ENCODE data around the gene KCMF1.

Gene KCMF1

DNA sequence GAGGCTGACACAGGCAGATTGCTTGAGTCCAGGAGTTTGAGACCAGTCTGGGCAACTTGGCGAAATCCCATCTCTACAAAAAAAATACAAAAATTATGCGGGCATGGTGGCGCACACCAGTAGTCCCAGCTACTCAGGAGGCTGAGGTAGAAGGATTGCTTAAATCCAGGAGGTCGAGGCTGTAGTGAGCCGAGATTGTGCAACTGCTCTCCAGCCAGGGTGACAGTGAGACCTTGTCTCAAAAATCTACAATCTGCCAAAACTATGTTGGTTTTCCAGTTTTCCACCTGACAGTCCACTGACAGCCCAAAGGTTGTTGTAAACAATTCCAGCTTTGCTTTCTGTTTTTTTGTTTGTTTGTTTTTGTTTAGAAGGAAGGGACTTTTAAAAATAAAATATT lies 51.3 kb downstream of the KCMF1 start:
- no peak for DNase-seq (ENCODE audit: low read depth in 2 of 2)

DNA sequence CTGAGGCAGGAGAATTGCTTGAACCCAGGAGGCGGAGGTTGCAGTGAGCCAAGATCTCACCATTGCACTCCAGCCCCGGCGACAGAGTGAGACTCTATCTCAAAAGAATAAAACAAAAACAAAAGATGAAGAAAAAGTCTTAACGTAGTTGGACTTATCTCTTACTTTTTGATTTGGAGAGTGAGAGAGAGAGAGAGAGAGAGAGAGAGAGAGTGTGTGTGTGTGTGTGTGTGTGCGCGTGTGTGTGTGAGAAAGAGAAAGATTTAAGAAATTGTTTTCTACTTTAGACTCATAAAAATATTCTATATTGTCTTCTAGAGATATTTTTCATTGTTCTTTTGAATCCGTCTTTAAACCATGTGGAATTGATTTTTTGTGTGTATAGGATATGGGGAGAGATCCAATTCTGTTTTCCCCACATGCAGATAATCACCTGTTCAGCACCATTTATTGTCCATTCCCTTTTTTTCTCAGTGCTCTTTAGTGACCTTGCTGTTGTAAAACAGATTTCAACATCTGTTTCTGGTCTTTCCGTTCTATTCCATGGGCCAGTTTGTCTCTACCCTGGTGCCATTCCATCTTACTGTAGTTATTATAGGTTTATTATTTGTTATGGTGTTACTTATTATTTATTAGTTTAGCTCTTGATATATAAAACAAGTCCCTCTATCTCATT lies 53.5 kb downstream of the KCMF1 start:
- DNase-seq (ENCODE audit: low read depth in 2 of 2) = no peak

DNA sequence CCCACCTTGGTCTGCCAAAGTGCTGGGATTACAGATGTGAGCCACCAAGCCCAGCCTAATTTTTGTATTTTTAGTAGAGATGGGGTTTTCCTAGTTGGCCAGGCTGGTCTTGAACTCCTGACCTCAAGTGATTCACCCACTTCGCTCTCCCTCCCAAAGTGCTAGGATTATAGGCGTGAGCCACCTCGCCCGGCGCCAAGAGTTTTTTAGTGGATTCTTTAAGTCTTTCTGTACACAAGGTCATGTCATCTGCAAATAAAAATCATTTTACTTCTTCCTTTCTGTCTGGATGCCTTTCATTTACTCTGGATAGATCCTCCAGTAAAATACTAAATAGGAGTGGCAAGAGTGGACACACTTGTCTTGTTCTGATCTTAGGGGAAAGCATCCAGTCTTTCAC lies 61.7 kb downstream of the KCMF1 start:
- no peak for DNase-seq (ENCODE audit: low read depth in 2 of 2)

- no peak for DNase-seq (ENCODE audit: low read depth in 2 of 2)
Measured at GRCh38 chr2:85033388-85033787, 62.4 kb downstream of the KCMF1 start.

GRCh38 chr2:85034158-85034557 lies 63.2 kb downstream of the KCMF1 start:
- DNase-seq (ENCODE audit: low read depth in 2 of 2) = no peak

- no peak for DNase-seq (ENCODE audit: low read depth in 2 of 2)
Measured at GRCh38 chr2:85037622-85038021, 66.7 kb downstream of the KCMF1 start.

DNA sequence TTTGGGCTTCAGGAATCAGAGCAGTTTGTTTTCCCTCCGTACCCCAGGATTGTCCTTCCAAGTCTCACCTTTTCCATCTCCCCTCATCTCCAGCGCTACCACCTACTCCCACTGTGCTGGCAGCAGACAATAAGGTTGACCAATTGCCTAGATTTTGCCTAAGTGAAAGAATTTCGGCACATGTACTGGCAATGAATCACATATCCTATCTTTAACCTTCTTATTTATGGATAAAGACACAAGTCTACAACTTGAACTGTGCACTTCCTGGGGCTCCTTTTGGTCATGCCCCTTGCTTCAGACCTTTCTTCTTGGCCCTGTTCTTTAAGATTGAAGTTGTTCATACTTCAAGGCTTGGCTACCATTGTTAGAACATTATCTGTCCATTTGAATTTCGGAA lies 71.4 kb downstream of the KCMF1 start:
- DNase-seq (ENCODE audit: low read depth in 2 of 2) = no peak

GRCh38 chr2:85048534-85048933 lies 77.6 kb downstream of the KCMF1 start:
- DNase-seq (ENCODE audit: low read depth in 2 of 2) = no peak

DNA sequence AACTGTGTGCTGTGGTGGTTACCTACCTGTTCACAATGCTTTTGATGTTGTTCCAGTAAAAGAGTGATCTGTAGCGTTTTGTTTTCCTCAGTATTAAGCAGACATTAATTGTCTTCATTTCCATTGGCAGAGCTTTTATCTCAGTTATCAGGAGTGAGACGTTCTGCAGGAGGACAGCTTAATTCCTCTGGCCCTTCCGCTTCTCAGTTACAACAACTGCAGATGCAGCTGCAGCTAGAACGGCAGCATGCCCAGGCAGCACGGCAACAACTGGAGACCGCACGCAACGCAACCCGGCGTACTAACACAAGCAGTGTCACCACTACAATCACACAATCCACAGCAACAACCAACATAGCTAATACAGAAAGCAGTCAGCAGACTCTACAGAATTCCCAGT lies 78.3 kb downstream of the KCMF1 start:
- DNase-seq (ENCODE audit: low read depth in 2 of 2) = no peak

- no peak for DNase-seq (ENCODE audit: low read depth in 2 of 2)
Measured at GRCh38 chr2:85053802-85054201, 82.8 kb downstream of the KCMF1 start.

GRCh38 chr2:85057226-85057962 lies 86.4 kb downstream of the KCMF1 start:
- DNase-seq (ENCODE audit: low read depth in 2 of 2) = no peak

GRCh38 chr2:85061896-85062295 lies 90.9 kb downstream of the KCMF1 start:
- no peak for DNase-seq (ENCODE audit: low read depth in 2 of 2)

DNA sequence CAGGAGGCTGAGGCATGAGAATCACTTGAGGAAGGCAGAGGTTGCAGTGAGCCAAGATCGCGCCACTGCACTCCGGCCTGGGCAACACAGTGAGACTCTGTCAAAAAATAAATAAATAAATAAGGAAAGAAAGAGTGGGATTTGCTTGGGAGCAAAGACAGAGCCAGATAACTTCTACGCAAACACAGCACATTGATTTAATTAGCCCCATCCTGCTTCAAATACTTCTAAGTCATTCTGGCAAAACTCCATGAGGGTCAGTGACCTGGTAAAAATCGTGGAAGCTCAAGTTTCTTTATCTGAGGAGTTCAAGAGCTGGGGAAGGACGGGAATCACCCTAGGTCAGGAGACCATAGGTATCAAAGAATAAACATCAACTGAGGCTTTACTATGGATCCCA lies 91.6 kb downstream of the KCMF1 start:
- no peak for DNase-seq (ENCODE audit: low read depth in 2 of 2)

- DNase-seq (ENCODE audit: low read depth in 2 of 2) = no peak
Measured at GRCh38 chr2:85063981-85064599, 93.1 kb downstream of the KCMF1 start.

- no peak for DNase-seq (ENCODE audit: low read depth in 2 of 2)
Measured at GRCh38 chr2:85064927-85065577, 94.1 kb downstream of the KCMF1 start.

DNA sequence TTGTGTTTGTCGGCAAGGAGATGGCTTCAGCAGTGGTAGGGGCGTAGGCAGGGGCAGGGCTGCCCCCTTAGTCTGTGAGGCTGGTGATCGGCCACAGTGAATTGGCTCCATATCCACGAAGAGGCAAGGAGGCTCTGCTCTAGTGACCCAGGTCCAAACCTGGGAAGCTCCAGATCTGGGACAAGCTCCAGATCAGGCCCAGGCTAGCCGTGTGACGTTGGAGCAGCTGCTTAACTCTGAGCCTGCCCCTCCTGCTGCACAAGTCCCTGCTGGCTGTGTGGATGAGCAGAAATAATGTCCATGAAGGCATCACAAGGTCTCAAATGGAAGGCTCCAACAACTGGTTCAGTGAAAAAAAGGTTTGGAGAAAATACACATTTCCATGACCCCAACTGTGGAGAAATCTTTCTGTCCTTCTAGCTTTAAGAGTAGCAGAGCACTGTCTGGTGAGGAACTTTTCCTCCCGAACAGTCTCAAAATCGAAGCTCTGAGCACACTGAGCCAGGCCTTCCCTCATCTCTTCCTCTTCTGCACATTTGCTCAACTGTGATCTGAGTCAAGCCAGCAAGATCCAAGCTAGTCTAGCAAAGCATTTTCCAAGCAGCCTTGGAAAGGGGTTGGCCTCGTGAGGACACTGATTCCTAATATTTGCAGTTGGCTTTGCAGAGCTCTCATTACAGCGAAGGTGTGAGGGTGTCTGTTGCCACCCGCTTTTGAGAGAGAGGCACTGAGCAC lies 95.2 kb downstream of the KCMF1 start:
- no peak for DNase-seq (ENCODE audit: low read depth in 2 of 2)

DNA sequence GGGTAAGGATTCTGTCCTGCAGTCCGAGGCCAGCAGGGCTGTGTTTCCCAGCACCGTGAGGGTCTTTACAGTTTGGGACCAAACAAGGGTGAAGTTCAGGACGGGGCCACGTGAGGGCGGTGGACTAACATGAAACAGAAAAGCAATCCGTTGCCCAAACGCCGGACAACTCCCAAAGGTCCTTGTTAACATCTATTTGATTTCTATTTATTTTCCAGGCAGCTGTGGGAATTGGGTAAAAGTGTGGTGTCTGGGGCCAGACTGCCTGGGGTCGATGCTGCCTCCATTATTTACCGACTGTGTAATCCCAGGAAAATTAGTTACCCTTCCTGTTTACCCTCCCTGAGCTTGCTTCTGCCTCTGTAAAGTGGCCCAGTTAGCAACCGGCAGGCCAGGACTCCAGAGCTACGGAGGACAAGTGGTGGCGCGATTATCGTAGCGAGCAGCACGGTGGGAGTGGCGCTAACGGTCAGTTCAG lies 96.0 kb downstream of the KCMF1 start:
- peak; percentile 11 to 46 for DNase-seq (ENCODE audit: low read depth in 2 of 2)

DNA sequence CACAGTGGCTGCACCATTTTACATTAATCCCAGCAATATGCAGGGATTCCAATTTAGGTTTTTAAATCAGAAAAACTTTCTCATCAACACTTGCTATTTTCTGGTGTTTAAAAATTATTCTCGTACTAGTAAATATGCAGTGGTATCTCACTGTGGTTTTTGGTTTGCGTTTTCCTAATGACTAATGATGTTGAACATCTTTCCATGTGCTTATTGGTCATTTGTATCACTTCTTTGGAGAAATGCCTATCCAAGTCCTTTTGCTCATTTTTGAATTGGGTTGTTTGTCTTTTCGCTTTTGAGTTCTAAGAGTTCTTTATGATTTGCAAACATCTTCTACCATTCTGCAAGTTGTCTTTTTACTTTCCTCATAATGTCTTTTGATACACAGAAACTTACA lies 100.1 kb downstream of the KCMF1 start:
- DNase-seq (ENCODE audit: low read depth in 2 of 2) = no peak

DNA sequence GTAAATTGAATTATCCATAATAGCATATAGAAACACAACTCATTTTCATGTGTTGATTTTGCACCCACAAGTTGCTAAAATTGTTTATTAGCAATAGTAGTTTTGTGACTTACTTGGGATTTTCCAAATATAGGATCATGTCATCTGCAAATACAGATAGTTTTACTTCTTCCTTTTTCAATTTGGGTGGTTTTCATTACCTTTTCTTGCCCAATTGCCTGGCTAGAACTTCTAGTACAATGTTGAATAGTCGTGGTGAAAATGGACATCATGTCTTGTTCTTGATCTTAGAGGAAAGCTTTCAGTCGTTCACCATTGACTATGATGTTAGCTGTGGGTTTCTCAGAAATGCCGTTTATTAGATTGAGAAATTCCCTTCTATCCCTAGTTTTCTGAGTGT lies 102.1 kb downstream of the KCMF1 start:
- no peak for DNase-seq (ENCODE audit: low read depth in 2 of 2)

- DNase-seq (ENCODE audit: low read depth in 2 of 2) = no peak
Measured at GRCh38 chr2:85076618-85077274, 105.8 kb downstream of the KCMF1 start.

DNA sequence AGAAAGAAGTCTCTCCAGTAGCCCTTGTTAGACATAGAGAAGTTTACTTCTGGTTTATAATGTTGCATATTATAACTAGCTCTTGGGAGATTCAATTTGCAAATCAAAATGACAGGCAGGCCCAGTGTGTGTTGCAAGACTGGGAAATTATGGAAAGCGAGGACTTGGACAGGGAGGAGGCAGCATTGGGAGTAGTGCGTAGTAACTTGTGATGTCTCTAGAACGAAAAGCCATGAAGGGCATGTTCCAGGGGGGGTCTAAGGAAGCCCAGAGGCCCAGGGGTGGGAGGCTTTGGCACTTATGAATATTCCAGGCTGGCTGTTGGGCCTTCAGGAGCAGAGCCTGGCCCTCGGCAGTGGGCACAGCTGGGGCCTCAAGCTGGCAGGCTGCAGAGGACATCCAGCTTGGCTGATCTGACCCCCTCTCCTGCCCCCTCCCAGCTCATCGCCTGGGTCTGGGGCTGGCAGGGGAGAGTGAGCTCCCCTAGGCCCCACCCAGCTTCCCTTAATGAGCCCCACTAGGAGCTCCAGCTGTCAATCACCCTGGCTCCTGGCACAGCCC lies 107.0 kb downstream of the KCMF1 start:
- no peak for DNase-seq (ENCODE audit: low read depth in 2 of 2)

Data from activated CD4-positive, alpha-beta T cell treated with anti-CD3 and anti-CD28 coated beads for 24 hours (primary cell).